Calu3 (cell line): ENCODE data around the gene S100A14. TPM values are rescaled to one million over a fixed set of nuclear protein-coding genes. Genes with fewer than 3 reads are reported as not detected.

Source experiments
- BruUV-seq: library from RNA; stranded (reverse); fragments of 400-500 nt; replicated peaks from 2 replicates; lab custom pipeline; 2021; lab: Mats Ljungman, UMichigan
- CTCF ChIA-PET: fragments of 300-600 bp; sonication (Branson Sonifier 250); formaldehyde crosslinking; loops from one replicate; lab custom pipeline; 2022; ENCODE audit warnings: antibody characterized with exemption; lab: Charles Lee
- DNase-seq: peaks from one replicate; pipeline ENCODE4 v3.0.0; 2022
- H3K27ac Mint-ChIP-seq: one replicate; pipeline ENCODE4 v1.8.0; 2022; ENCODE audit warnings: mixed read lengths; ENCODE audit not compliant: unreplicated experiment
- H3K27me3 Mint-ChIP-seq: one replicate; pipeline ENCODE4 v1.8.0; 2022; ENCODE audit warnings: mixed read lengths; ENCODE audit not compliant: unreplicated experiment
- H3K36me3 Mint-ChIP-seq: one replicate; pipeline ENCODE4 v1.8.0; 2022; ENCODE audit warnings: mild to moderate bottlenecking, moderate library complexity, mixed read lengths; ENCODE audit not compliant: insufficient read depth, unreplicated experiment
- H3K4me1 Mint-ChIP-seq: one replicate; pipeline ENCODE4 v1.8.0; 2022; ENCODE audit warnings: mild to moderate bottlenecking, low read depth, mixed read lengths; ENCODE audit not compliant: unreplicated experiment
- H3K4me3 Mint-ChIP-seq: one replicate; pipeline ENCODE4 v1.8.0; 2022; ENCODE audit warnings: mild to moderate bottlenecking, low read depth, moderate library complexity, mixed read lengths; ENCODE audit not compliant: unreplicated experiment
- H3K9me3 Mint-ChIP-seq: one replicate; pipeline ENCODE4 v1.8.0; 2022; ENCODE audit warnings: low read depth, mixed read lengths; ENCODE audit not compliant: unreplicated experiment
- intact Hi-C: fragments of 100-400 bp; cut with micrococcal nuclease; formaldehyde crosslinking; loops from one replicate; pipeline ENCODE4 v1.10.0; 2022; ENCODE audit not compliant: unreplicated experiment
- total RNA-seq: library from RNA; stranded (reverse); gene quantifications from 2 replicates; pipeline ENCODE4 v1.2.3, GENCODE V29; 2022
- TF ChIP-seq, protein P1 (sequence below): fragments of 200-600 bp; IDR thresholded peaks from one replicate; pipeline ENCODE4 v1.8.0; 2022; ENCODE audit warnings: antibody characterized with exemption; ENCODE audit not compliant: unreplicated experiment

The S100A14 gene
- total RNA-seq, 1 experiment from 2014 or later: 74.6 TPM

DNA sequence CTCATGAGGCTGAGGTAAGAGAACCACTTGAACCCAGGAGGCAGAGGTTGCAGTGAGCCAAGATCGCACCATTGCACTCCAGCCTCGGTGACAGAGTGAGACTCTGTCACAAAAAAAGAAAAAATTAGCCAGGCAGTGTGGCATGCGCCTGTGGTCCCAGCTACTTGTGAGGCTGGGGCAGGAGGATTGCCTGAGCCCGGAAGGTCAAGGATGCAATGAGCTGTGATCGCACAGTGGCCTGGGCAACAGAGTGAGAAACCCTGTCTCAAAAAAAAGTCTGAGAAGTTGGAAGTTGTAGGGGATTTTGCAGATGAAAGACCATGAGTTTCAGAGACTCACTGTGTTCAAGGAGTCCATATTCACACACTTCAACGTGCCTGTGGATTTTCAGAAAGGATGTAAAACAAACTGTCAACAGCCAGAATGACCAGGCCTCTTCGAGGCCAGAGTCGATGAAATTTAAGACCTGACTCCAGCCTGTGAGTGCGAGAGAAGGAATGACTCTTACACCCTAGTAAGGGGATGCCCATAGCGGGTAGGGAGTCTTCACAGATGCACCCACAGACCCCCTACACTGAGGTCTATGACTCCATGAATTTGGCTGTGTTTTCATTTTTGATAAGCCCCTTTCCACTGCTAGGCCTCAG lies 9.0 kb upstream of the S100A14 start:
- H3K27ac Mint-ChIP-seq: no peak overlapping the region
- no peaks in the 10 kb centered on the region for H3K9me3 Mint-ChIP-seq
- peaks cover 29% of the 10 kb centered on the region for H3K4me1 Mint-ChIP-seq
- CTCF ChIA-PET: no interaction called here
- peaks cover 54% of the 10 kb centered on the region for H3K36me3 Mint-ChIP-seq
- intact Hi-C loops: no loop called here
- H3K4me3 Mint-ChIP-seq: no peak overlapping the region
- DNase-seq: no peak
- BruUV-seq: no TSS peak
- H3K27me3 Mint-ChIP-seq: no peaks in the 10 kb centered on the region
- TF ChIP-seq, protein P1, sequence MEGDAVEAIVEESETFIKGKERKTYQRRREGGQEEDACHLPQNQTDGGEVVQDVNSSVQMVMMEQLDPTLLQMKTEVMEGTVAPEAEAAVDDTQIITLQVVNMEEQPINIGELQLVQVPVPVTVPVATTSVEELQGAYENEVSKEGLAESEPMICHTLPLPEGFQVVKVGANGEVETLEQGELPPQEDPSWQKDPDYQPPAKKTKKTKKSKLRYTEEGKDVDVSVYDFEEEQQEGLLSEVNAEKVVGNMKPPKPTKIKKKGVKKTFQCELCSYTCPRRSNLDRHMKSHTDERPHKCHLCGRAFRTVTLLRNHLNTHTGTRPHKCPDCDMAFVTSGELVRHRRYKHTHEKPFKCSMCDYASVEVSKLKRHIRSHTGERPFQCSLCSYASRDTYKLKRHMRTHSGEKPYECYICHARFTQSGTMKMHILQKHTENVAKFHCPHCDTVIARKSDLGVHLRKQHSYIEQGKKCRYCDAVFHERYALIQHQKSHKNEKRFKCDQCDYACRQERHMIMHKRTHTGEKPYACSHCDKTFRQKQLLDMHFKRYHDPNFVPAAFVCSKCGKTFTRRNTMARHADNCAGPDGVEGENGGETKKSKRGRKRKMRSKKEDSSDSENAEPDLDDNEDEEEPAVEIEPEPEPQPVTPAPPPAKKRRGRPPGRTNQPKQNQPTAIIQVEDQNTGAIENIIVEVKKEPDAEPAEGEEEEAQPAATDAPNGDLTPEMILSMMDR: no peak

DNA sequence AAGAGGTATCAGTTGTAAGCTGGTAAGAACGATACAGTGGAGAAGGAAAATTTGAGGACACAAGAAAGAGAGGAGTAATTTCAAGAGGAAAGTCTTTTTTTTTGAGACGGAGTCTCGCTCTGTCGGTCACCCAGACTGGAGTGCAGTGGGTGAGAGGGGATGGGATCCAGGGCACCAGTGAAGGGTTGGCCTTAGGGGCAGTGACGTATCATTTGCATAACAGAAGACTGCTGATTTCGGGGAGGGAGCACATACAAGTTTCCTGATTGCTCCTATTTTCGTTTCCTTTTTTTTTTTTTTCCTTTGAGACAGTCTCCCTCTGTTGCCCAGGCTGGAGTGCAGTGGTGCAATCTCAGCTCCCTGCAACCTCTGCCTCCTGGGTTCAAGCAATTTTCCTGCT lies 7.0 kb upstream of the S100A14 start:
- H3K36me3 Mint-ChIP-seq: peaks cover 61% of the 10 kb centered on the region
- no peaks in the 10 kb centered on the region for H3K9me3 Mint-ChIP-seq

DNA sequence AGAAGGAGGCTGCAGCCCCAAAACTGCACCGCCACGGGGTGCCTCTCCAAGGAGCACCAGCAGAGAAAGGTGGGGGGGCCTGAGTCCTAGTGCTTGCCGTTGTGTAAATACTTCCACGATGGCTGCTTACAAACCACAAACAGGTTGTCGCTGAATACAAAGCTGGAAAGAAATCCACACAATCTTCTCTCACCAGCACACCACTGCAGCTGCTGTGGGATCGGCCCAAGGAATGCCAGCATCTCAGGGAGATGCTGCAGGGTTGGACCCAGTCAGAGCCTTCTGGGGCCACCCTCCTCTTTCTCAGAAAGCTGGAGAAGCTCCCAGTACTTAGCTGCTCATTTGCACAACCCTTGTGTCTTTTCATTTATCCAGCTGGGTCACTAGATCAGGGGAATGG lies 3.0 kb upstream of the S100A14 start:
- no TSS peak for BruUV-seq
- CTCF ChIA-PET: interaction anchor here (9.3 kb wide), 1 partner anchor 8 kb away, joined by 99 read pairs; the partner anchor contains the start of genes S100A1 and S100A13
- no peak overlapping the region for H3K27ac Mint-ChIP-seq

More for the DNA sequence above, 7.0 kb upstream of the S100A14 start:
- no TSS peak for BruUV-seq
- Mint-ChIP-seq H3K4me3 (no peak overlapping the region), H3K27me3 (no peaks in the 10 kb centered on the region), H3K27ac (no peak overlapping the region), H3K4me1 (peaks cover 29% of the 10 kb centered on the region)
- TF ChIP-seq, protein P1: no peak
- no peak for DNase-seq
- CTCF ChIA-PET: no interaction called here
- intact Hi-C loops: no loop called here

DNA sequence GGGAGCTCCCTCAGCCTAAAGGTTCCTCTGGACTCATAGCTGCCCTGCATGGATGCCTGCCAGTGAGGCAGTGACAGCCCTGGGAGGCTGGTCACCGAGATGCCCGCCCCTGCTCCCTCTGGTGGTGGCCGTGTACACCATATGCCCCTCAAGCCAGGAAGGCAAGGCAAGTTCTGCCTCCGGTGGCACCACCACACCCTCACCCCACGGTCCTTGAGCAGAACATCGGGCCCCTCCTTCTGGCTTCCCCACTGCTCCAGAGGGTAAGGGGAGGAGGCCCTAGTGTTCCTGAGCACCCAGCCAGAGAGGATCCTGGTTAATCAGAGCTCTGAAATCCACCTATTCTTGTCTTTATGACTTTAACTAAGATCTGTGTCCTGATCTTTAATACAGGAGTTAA lies 1.5 kb upstream of the S100A14 start:
- H3K4me3 Mint-ChIP-seq: no peak overlapping the region
- no peaks in the 10 kb centered on the region for H3K9me3 Mint-ChIP-seq
- intact Hi-C loops: loop anchor here (2.0 kb wide), 1 partner anchor 45 kb away; no protein-coding TSS in a partner anchor
- H3K27me3 Mint-ChIP-seq: no peaks in the 10 kb centered on the region
- DNase-seq: peak; percentile 83
- H3K27ac Mint-ChIP-seq: peak overlapping the region; percentile 87
- TF ChIP-seq, protein P1: peak; percentile 33
- BruUV-seq: no TSS peak
- peaks cover 46% of the 10 kb centered on the region for H3K4me1 Mint-ChIP-seq
- peaks cover 52% of the 10 kb centered on the region for H3K36me3 Mint-ChIP-seq
- CTCF ChIA-PET: interaction anchor here (1.2 to 9.3 kb wide), 4 partner anchors 10 to 51 kb away, joined by 3 to 99 read pairs (median 17); partner anchors contain the start of genes CHTOP, S100A1 and S100A13

More for the DNA sequence above, 3.0 kb upstream of the S100A14 start:
- H3K27me3 Mint-ChIP-seq: no peaks in the 10 kb centered on the region
- peaks cover 46% of the 10 kb centered on the region for H3K4me1 Mint-ChIP-seq
- intact Hi-C loops: no loop called here
- TF ChIP-seq, protein P1: no peak
- no peak for DNase-seq
- peaks cover 58% of the 10 kb centered on the region for H3K36me3 Mint-ChIP-seq
- H3K9me3 Mint-ChIP-seq: no peaks in the 10 kb centered on the region
- no peak overlapping the region for H3K4me3 Mint-ChIP-seq
